HEK293T (cell line): ENCODE measurements around the gene FAM124A.

Experiments used
- BHLHE40 ChIP-seq: fragments of 450-650 bp; IDR thresholded peaks from 2 replicates; pipeline ENCODE4 v1.6.1; 2016; ENCODE audit warnings: mild to moderate bottlenecking, moderate library complexity, borderline replicate concordance
- ELF4 ChIP-seq: fragments of 450-650 bp; IDR thresholded peaks from 2 replicates; pipeline ENCODE4 v1.6.1; 2017; ENCODE audit warnings: antibody characterized with exemption
- FOXA1 ChIP-seq: fragments of 450-650 bp; IDR thresholded peaks from 2 replicates; pipeline ENCODE4 v1.6.1; 2016; ENCODE audit warnings: mild to moderate bottlenecking
- FOXK2 ChIP-seq: fragments of 450-650 bp; IDR thresholded peaks from 2 replicates; pipeline ENCODE4 v1.6.1; 2016; ENCODE audit warnings: mild to moderate bottlenecking
- FOXM1 ChIP-seq: fragments of 450-650 bp; IDR thresholded peaks from 2 replicates; pipeline ENCODE4 v1.6.1; 2017; ENCODE audit warnings: mild to moderate bottlenecking, borderline replicate concordance
- HDGF ChIP-seq: fragments of 450-650 bp; IDR thresholded peaks from 2 replicates; pipeline ENCODE4 v1.6.1; 2017; ENCODE audit warnings: antibody characterized with exemption, borderline replicate concordance
- L3MBTL2 ChIP-seq: fragments of 450-650 bp; conservative IDR thresholded peaks from 2 replicates; pipeline ENCODE4 v1.6.1; 2016; ENCODE audit warnings: mild to moderate bottlenecking
- LEF1 ChIP-seq: fragments of 450-650 bp; IDR thresholded peaks from 2 replicates; pipeline ENCODE4 v1.6.1; 2017; ENCODE audit warnings: mild to moderate bottlenecking, borderline replicate concordance
- NFRKB ChIP-seq: fragments of 450-650 bp; IDR thresholded peaks from 2 replicates; pipeline ENCODE4 v1.6.1; 2016; ENCODE audit warnings: mild to moderate bottlenecking, moderate library complexity
- PKNOX1 ChIP-seq: fragments of 450-650 bp; IDR thresholded peaks from 2 replicates; pipeline ENCODE4 v1.6.1; 2016
- SP1 ChIP-seq: fragments of 450-650 bp; IDR thresholded peaks from 2 replicates; pipeline ENCODE4 v1.6.1; 2017
- SUZ12 ChIP-seq: fragments of 450-650 bp; IDR thresholded peaks from 2 replicates; pipeline ENCODE4 v1.6.1; 2016; ENCODE audit warnings: mild to moderate bottlenecking
- TARDBP ChIP-seq: fragments of 450-650 bp; IDR thresholded peaks from 2 replicates; pipeline ENCODE4 v1.6.1; 2016
- ZNF384 ChIP-seq: fragments of 450-650 bp; IDR thresholded peaks from 2 replicates; pipeline ENCODE4 v1.6.1; 2016

GRCh38 chr13:51282322-51282721, 60.1 kb downstream of the FAM124A start:
- TF ChIP-seq BHLHE40 (no peak), HDGF (no peak), LEF1 (no peak), ZNF384 (no peak), FOXA1 (no peak), L3MBTL2 (no peak), SUZ12 (no peak), NFRKB (no peak), PKNOX1 (no peak), SP1 (no peak), TARDBP (no peak), ELF4 (no peak), FOXM1 (no peak), FOXK2 (no peak)
